HG03159 (cell line): ENCODE data around the gene DST.
A peak's percentile ranks its signal among the peaks of the same experiment; 100 is the strongest.
"Not testable (repeated sequence)": the region's sequence is repeated elsewhere in the genome, so short reads cannot be mapped to it uniquely, and the experiment has no call there.

Source experiments
- ATAC-seq: cut with Tn5 transposase; IDR thresholded peaks from one replicate; pipeline ENCODE4 v1.9.1; 2021; ENCODE audit warnings: mild to moderate bottlenecking, moderate library complexity; ENCODE audit not compliant: unreplicated experiment

The DST gene

DNA sequence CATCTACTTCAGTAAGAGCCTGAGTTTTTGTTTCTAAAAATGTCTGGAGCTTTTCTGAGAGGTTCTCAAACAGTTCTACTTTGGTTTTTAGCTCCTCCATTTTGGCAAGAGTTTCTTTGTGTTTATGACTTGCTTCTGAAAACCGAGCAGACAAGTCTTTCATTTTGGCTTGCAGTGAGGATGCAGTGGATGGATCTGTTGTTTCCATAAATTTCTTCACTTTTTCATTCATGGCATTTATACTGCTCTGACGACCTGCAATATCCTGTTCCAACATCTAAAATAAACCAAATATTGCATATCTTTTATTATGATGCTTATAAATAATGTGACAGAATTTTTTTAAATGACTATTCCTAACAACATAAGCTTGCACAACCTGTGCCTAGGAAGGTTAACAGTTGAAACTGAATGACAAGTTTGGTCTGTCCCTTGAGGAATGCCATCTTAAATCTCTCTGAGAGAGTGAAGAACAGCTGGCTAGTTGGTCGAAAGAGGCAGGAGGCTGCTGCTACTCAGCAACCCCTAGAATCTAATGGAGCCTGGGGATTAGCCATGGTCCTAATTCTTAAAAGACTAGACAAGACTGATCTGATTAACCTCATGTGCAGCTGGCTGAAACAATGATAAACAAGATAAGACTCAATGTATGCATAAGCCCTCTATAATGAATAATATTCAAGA lies 69.8 kb downstream of the DST start:
- no peak for ATAC-seq

DNA sequence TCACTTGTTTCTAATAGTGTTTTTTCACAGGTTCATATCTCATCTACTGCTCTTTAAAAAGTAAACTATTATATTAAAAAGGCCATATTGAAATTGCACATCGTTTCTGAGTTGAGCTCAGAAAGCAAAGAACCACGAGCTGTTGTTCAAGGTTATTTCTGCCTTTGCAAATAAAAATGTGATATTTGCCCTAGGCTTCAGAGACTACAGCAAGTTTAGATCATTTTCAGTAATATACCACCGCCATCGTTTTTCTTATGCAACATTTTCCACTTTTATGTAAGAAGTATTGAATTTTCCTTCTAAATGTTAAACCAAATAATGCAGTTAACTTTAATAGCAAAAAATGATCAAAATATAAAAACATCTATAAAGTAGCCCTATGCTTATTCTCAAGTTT lies 71.1 kb downstream of the DST start:
- ATAC-seq: no peak

DNA sequence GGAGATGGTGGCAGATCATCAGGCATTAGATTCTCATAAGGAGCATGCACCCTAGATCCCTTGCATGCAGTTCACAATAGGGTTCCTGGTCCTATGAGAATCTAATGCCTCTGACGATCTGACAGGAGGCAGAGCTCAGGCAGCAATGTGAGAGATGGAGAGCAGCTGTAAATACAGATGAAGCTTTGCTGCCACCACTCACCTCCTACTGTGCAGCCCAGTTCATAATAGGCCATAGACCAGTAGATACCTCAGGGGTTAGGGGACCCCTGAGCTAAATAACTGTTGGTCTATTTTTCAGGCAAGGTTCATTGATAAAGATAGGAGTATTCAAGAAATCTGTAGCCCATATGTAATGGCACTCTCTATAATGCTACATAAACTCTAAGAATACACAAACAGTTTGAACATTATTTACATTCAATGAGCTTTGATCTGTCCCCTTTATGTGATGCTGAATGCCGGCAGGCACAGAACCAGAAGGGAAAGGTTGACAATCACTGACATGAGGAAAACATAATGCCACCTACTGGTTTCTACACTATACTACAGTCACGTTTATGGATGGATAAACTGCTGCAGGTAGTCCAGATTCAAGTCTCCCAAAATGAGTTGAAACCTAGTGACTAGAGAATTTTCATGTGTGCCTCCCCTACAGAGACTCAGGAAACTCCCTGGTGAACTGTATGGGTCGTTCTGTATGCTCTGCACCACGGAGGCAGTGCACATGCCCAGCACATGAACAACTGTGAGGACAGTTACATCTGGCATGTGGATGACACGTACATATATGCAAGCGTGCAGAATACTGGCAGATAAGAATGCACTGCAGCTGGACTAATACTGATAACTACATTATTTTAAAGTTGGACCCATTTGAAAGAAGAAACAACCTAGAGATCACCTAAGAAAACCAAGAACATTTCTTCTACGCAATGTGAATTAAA lies 72.0 kb downstream of the DST start:
- peak; percentile 78 for ATAC-seq

DNA sequence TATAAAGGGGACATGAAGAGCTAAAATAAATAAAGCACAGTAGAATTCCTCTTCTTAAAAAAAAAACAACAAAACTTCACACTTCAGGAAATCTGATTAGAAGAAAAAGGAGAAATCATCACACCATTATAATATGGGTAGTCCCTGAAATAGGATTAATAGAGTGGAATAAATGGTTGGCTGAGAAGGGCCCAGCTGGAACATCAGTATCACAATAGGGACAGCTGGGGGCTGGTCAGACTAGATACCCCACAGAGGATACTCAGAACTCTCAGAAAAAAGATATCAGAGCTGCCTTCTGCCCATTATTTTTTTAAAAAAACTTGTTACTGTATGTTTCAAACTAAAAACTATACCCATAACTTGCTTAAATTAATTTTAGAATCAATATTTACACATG lies 75.2 kb downstream of the DST start:
- ATAC-seq: no peak

DNA sequence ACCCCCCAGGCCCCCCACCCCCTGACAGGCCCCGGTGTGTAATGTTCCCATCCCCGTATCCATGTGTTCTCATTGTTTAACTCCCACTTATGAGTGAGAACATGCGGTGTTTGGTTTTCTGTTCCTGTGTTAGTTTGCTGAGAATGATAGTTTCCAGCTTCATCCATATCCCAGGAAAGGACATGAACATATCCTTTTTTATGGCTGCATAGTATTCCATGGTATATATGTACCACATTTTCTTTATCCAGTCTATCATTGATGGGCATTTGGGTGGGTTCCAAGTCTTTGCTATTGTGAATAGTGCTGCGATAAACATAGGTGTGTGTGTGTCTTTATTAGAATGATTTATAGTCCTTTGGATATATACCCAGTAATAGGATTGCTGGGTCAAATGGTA lies 80.0 kb downstream of the DST start:
- not testable (repeated sequence) for ATAC-seq

DNA sequence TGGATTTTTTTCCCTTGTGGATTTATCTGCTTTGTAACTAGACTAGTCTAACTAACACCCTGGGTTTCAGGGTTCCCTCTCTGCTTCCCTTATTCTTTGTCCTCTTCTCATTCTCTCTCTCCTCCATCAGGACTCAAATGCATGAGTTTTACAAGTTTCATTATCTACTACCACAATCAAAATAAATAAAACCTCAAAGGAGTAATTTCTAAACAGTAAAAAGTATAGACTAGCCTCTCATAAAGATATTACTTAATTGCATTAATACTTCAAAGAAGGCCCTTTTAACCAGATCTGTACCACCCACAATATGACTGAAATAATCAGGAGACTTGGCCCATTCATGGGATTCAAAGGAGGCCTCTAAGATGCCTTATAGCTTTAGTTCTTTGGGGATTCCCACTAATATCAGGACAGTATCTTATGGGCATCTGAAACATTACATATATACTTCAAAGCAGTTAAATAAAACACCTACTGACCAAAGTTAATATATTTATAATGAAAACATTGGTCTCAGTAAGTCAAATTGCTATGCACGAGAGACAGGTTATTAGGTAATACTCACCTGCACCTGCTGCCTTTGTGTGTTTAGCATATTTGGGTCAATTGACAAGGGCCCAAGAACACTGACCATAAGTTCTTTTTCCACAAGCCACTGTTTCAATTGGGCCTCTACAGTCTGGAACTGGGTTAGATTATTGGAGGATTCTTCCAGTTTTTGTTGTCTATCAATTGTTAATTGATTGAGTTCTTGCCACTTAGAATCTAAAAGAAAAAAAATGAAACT lies 85.7 kb downstream of the DST start:
- no peak for ATAC-seq

DNA sequence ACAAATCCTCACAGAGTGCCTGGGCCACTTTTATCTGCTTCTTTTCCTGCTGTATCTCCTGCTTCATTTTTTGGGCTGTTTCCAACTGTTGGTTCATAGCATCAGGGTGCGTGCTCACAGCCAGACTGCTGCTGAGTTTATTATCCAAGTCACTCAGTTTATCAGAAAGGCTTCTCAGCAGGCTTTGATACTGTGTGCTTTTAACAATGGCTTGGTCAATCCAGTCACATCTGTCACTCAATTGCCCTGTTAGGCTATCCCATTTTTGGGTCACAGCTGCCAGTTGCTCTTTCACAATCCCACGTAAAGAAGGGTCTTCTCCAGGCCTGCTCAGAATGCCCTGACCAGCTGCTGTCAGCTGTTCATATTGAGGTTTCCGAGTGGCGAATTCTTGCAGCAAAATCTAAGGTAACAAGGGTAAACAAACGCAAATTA lies 87.2 kb downstream of the DST start:
- ATAC-seq: no peak

DNA sequence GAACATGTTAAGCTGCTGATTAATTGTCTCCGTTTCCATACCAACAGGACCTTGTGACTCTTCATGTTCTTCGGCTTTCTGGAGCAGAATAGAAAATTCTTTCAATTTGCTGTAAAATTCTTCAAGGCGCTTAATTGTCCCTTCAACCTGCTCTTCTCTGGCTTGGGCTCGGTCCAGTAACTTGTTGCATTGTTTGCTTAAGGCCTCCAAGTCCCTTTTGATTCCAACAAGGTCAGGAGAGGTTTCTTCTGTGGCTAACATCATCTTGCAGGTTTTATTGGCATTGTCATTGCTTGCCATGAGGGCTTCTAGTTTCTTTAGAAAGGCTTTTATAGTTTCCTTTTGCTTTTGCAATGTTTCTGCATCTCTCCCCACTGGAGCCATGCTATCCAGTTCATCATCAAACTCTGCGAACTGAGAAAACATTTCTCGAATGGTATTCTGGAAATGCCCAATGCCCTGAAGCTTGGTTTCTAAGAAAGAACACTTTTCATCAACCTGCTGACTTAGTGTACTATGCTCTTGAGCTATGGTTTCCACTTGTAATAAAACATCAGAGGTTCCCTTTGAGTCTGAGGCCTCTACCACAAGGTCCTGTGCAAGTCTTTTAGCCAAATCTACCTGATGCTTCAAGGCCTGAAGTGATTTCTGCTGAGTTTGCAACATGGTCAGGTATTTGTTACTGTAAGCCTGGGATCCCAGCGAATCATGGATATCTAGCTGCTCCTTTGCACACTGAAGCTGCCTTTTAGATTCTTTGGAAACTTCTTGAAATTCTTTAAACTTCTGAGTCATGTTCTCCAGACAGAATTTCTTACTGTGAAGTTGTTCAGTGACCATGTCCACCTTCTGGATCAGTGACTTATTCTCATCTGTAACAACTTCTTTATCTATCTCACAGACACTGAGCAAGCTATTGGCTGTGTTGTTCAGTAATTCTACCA lies 90.2 kb downstream of the DST start:
- no peak for ATAC-seq

DNA sequence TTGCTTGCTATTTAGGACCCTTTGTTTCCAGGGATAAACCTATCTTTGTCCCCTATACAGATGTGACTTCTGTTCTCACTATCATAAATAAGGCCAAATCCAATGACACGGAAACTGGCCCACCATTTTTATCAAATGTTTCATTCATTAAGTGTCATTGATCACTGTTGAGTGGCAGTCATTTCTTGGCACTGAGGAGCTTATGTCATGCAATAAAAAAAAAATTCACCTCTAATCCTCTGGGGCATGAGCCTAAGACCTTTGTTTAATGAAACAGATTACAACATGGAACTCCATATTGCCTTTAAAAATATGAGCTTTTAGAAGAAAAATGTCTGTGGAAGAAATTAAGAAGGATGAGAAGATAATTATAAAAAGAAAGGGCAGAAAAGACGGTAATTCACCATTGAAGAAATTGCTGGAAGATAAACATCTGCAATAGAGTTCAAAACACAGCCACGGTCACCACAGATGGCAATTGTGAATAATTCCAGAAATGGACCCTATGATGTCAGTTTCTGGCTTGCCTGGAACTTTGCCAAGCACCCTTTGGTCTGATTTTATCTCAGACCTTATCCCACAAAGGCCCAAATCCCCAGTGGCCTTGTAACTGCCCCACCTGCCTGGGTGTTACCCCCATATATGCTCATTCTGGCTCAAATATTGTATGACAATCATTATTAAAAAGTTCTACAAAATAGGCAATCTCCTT lies 91.1 kb downstream of the DST start:
- ATAC-seq: no peak

DNA sequence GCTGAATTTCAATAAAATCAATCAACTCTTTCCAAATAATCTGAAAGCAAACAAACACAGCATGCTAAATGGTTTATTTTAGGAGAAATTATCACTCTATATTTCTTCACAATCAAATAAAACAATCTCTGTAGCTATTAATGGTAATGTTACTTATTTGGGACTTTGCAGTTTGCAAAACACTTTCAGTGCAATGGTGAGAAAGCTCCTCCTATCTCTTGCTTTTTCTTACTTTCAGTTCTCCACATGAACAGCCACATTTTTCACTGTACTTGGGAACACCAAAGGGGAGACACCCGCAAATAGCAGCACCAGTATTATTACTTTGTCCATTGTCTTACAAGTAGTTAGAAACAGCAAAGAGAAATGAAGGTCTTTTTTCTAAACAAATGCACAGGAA lies 92.4 kb downstream of the DST start:
- no peak for ATAC-seq

DNA sequence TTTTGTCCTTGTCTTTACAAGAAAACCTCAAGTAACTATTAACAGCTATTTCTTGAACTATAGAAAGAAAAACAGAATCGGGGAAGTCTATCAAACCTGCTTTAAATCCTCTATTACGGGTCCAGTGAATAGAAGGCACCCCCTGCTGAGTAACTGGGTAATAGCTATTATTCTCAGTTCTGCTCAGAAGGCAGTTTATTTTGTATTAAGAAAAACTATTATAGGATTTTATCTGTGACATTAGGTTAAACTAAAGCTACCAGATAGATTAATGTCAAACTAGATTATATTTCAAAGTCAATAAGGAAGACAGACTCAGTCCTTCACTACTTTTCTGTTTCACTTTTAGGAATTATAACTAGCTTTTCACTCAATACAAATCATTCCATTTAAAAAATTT lies 93.7 kb downstream of the DST start:
- no peak for ATAC-seq

DNA sequence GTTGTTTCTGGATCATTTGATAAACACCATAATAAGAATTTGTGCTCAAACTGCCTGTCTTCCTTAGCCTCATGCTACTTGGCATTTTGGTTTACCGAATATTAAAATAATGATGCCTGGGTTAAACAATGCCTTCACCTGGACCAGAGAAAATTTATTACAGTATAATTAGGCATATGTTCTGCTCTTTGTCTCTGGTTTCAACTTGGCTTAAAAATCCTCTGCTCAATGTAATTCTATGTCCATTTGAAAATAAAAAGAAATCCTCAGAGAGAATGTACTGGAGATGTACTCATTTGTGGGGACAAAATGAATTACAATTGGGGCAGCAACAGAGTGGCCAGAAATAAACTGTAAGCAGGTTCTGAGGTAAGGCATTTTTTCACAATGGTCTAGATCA lies 95.0 kb downstream of the DST start:
- no peak for ATAC-seq

DNA sequence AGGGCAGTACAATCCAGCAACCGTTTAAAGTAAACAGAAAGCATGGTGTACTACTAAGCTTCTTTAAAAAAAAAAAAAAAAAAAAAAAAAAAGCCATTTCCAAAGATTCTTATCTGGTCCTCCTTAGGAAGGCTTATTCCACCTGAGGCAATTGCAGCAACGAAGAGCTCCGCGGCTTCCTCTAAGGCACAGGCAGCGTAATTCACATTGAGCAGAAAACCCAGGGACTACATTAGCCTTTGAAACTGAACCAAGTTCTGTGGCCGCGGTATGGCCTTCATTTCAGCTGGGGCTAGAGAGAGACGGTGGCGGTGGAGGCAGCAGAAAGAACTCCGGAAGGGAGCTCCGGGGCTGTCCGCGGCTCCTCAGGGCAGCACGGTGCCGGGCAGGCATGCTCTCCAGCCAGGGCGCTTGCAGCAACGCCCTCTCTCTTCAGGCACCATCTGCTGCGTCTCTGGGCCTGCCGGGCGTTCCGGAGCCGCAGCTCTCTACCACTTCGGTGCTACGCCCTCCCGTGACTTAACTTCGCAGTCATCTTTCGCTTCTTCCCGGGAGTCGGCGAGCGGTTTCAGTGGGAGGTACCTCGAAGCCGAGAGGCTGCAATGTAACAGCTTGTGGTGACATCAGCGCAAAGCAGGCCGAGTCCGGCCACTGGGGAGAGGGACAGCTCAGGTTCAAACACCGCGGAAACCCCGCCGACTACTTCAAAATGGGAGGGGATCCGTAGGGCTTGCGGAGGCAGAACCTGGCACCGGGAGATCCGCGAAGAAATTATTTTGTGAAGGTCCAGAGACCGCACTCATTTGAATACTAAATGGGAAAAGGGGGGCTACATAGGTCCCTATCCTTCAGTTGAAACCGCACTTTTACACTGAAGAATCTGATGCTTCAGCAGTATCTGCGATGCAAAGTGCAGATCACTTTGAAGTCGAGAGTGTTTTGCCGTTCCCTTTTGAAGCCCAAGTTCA lies 100.0 kb downstream of the DST start:
- peak; percentile 94 for ATAC-seq

DNA sequence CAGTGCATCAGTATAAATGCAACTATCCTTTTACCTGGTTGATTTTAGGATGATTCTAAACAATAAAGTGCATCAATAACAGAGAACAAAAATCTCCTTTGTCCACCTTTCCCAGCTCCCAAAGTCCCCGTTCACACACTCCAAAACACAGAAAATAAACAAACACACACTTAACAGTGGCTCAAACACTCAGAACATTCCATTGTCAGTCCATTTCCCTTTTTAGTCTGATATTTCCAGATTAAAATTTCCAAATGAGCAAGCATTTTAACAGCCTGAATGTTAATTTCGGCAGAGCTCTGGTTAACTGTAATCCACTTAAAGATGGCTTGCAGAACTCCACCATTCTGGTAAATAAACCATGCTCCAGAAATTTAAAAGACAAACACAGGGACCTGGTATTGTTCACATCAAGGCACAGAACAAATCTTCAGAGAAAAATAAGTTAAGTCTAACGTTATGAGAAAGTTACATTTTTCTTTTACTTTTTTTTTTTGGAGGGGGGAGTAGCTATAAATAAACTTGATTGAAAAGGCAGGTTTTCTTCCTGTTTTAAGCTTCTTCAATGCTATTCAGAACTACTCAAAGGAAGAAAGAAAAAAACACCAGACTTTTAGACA lies 100.8 kb downstream of the DST start:
- no peak for ATAC-seq

DNA sequence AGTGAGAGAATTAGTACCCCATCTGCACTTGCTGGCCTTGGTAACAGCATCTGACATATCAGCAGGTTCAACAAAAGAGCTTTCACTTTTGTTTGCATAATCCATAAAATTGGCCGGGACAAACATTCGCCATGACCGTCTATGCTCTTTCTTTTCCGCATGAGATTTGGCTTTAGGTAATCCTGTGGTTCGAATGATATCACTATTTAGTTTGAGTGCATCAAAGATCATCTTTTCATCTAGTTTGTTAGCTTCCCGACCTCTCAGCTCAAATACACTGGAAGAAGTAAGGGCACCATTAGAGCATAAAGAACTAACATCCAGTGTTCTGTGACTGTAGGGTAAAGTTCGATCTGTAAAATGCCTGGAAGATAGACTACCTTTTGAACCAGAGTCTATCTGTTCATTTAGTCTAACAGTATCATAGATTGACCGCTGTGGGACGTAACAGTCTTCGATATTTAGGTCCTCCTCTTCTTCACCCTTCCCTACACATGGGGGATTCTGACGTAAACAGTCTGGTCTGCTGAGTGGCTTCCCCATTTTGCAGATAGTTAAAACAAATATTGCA lies 101.6 kb downstream of the DST start:
- ATAC-seq: no peak

DNA sequence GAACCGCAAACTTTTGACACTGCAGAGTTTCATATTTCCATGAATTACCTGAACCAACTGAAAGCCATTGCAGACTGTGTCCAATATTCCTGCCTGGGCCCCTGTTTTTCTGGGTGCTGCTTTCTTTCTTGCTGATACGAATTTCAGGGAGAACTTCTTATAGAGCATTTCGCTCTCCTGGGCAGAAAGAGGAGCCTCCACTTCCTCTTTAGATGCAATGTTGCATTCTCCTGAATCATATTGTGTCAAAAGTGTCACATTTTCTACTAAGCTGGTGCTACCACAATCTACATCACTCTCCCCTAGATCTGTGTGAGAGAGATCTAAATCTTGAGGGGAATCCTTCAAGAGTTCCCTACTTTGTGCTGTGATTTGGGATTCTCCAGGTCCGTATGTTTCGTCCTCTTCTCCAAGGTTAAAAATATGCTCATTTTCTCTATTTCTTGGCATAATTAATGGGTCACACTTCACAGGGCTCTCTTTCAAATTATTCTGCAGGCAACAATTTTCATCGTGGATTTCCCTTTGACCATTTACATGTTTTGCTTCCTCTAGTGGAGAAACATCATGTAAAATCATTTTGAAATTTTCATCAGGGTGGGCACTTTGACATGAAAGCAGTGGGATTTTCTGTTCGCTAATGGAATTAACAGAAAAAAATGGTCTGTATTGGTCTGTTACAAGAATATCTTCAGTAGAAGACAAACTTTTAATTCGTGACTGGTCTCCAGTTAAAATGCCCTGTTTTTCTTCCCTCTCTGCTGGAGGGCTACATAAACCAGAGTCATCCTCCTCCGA lies 102.3 kb downstream of the DST start:
- ATAC-seq: no peak

DNA sequence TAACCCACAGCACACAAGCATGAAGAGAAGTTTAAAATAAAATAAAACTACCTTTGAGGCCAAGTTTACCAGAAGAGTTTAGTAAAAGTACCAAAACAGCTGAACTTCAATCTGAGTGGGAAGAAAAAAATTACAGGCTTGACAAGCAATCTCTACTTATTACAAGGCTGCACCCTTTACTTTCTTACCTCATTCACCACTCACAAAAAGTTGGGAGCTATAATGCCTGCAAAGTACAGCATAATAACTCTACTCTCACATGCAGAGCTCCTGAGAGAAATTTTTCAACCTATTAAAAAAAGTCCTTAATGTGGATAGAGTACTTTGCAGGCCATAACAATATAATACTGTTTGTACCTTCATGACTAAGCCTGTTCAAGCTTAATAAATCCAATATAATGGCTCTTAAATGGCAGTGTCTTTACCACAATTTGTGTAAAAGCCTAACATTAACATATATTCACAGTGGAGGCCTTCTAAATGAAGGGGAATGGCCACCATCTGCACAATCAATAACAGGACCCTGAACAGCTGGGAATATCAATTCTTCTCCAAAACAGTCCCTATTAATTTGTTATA lies 103.1 kb downstream of the DST start:
- no peak for ATAC-seq
